IMR-90 (cell line): ENCODE data around the gene MAPRE2. TPM values are rescaled to one million over a fixed set of nuclear protein-coding genes. Genes with fewer than 3 reads are reported as not detected.

Source experiments
- ATAC-seq: fragments of 200-7000 bp; cut with Tn5 transposase; 2 replicates; pipeline ENCODE4 v1.9.1; 2020; ENCODE audit warnings: low read depth, mild to moderate bottlenecking, moderate library complexity
- BruUV-seq: library from RNA; stranded (reverse); fragments of 400-500 nt; replicated peaks from 2 replicates; lab custom pipeline; 2021; lab: Mats Ljungman, UMichigan
- CTCF ChIA-PET: fragments of 300-600 bp; formaldehyde crosslinking; extraction: SDS; loops from one replicate; lab custom pipeline; 2021; ENCODE audit warnings: antibody characterized with exemption; lab: Yijun Ruan, JAX
- POLR2A ChIA-PET: fragments of 300-600 bp; sonication (Branson Sonifier 250); formaldehyde crosslinking; loops from one replicate; lab custom pipeline; 2022; ENCODE audit warnings: antibody characterized with exemption; ENCODE audit not compliant: unreplicated experiment; lab: Charles Lee
- DNase-seq: peaks from one replicate; pipeline ENCODE4 v3.0.0; 2013
- H2AFZ ChIP-seq: replicated peaks from 2 replicates; pipeline ENCODE3; 2013; ENCODE audit warnings: low read length, mild to moderate bottlenecking; ENCODE audit not compliant: poor library complexity
- H2AK5ac ChIP-seq: 2 replicates; pipeline ENCODE4 v1.6.1; 2013; ENCODE audit warnings: low read depth, low read length, inconsistent platforms
- H2AK9ac ChIP-seq: replicated peaks from 2 replicates; pipeline ENCODE3; 2013; ENCODE audit warnings: mild to moderate bottlenecking, low read depth, low read length, moderate library complexity; ENCODE audit not compliant: poor library complexity
- H2BK120ac ChIP-seq: 2 replicates; pipeline ENCODE4 v1.6.1; 2013; ENCODE audit warnings: low read depth, low read length, inconsistent platforms
- H2BK15ac ChIP-seq: 3 replicates; pipeline ENCODE4 v1.6.1; 2013; ENCODE audit warnings: low read depth, low read length, inconsistent platforms
- H2BK20ac ChIP-seq: 2 replicates; pipeline ENCODE4 v1.6.1; 2013; ENCODE audit warnings: low read depth, mild to moderate bottlenecking, inconsistent platforms, low read length, moderate library complexity
- H2BK5ac ChIP-seq: 2 replicates; pipeline ENCODE4 v1.6.1; 2013; ENCODE audit warnings: mild to moderate bottlenecking, low read depth, low read length, inconsistent platforms; ENCODE audit not compliant: poor library complexity, severe bottlenecking
- H3K14ac ChIP-seq: replicated peaks from 2 replicates; pipeline ENCODE4 v1.6.1; 2013; ENCODE audit warnings: low read depth, low read length, inconsistent platforms
- H3K18ac ChIP-seq: 2 replicates; pipeline ENCODE4 v1.6.1; 2013; ENCODE audit warnings: low read depth, low read length, control low read depth
- H3K23ac ChIP-seq: 2 replicates; pipeline ENCODE4 v1.6.1; 2013; ENCODE audit warnings: low read depth, low read length, inconsistent platforms
- H3K27ac ChIP-seq: 2 replicates; pipeline ENCODE4 v1.5.1; 2013; ENCODE audit warnings: mild to moderate bottlenecking, control low read depth, low read length; ENCODE audit not compliant: insufficient read depth
- H3K27me3 ChIP-seq: 2 replicates; pipeline ENCODE4 v1.6.1; 2013; ENCODE audit warnings: low read length; ENCODE audit not compliant: control insufficient read depth, insufficient read depth
- H3K36me3 ChIP-seq: 2 replicates; pipeline ENCODE4 v1.6.1; 2013; ENCODE audit warnings: low read length, mixed read lengths; ENCODE audit not compliant: control insufficient read depth, insufficient read depth
- H3K4ac ChIP-seq: 2 replicates; pipeline ENCODE4 v1.6.1; 2013; ENCODE audit warnings: low read depth, low read length, inconsistent platforms
- H3K4me1 ChIP-seq: 2 replicates; pipeline ENCODE4 v1.6.1; 2013; ENCODE audit warnings: low read length, mixed read lengths; ENCODE audit not compliant: control insufficient read depth, insufficient read depth
- H3K4me2 ChIP-seq: 2 replicates; pipeline ENCODE4 v1.6.1; 2013; ENCODE audit warnings: low read depth, mild to moderate bottlenecking, control low read depth, low read length, moderate library complexity
- H3K4me3 ChIP-seq: 2 replicates; pipeline ENCODE4 v1.5.1; 2013; ENCODE audit warnings: low read depth, mild to moderate bottlenecking, control low read depth, low read length, moderate library complexity; ENCODE audit not compliant: insufficient read depth
- H3K56ac ChIP-seq: 2 replicates; pipeline ENCODE4 v1.6.1; 2013; ENCODE audit warnings: low read length, inconsistent platforms; ENCODE audit not compliant: insufficient read depth; ENCODE audit errors: extremely low read depth
- H3K79me1 ChIP-seq, 2 experiments: 2 replicates each; pipeline ENCODE4 v1.6.1; 2013; ENCODE audit warnings: low read length in 2 of 2, inconsistent platforms in 1 of 2, low read depth in 1 of 2
- H3K9ac ChIP-seq: 2 replicates; pipeline ENCODE4 v1.6.1; 2013; ENCODE audit warnings: low read depth, low read length, control low read depth
- H3K9me1 ChIP-seq: 2 replicates; pipeline ENCODE4 v1.6.1; 2013; ENCODE audit warnings: low read length, inconsistent platforms; ENCODE audit not compliant: insufficient read depth
- H3K9me3 ChIP-seq: 2 replicates; pipeline ENCODE4 v1.6.1; 2013; ENCODE audit warnings: low read length; ENCODE audit not compliant: control insufficient read depth, insufficient read depth
- H4K20me1 ChIP-seq: 2 replicates; pipeline ENCODE4 v1.6.1; 2013; ENCODE audit warnings: low read length, inconsistent platforms; ENCODE audit not compliant: insufficient read depth
- H4K5ac ChIP-seq: 2 replicates; pipeline ENCODE4 v1.6.1; 2013; ENCODE audit warnings: mild to moderate bottlenecking, low read depth, low read length, control low read depth
- H4K8ac ChIP-seq, 2 experiments: 2 replicates each; pipeline ENCODE4 v1.6.1; 2013; ENCODE audit warnings: low read depth in 2 of 2, low read length in 2 of 2, control low read depth in 1 of 2, inconsistent platforms in 1 of 2
- H4K91ac ChIP-seq: 2 replicates; pipeline ENCODE4 v1.6.1; 2013; ENCODE audit warnings: low read depth, low read length, inconsistent platforms; ENCODE audit not compliant: insufficient read depth
- BHLHE40 ChIP-seq: fragments of 150-350 bp; IDR thresholded peaks from 2 replicates; pipeline ENCODE4 v1.6.1; 2016; ENCODE audit warnings: mild to moderate bottlenecking, low read depth, low read length
- CHD1 ChIP-seq: IDR thresholded peaks from 2 replicates; pipeline ENCODE4 v1.6.1; 2012; ENCODE audit warnings: low read depth, low read length, improper control_type of control experiment
- FOS ChIP-seq: fragments of 150-350 bp; IDR thresholded peaks from 2 replicates; pipeline ENCODE4 v1.6.1; 2016; ENCODE audit warnings: low read depth, low read length
- MAFK ChIP-seq: IDR thresholded peaks from 2 replicates; pipeline ENCODE4 v1.6.1; 2012; ENCODE audit warnings: low read depth, low read length, improper control_type of control experiment
- MAZ ChIP-seq: IDR thresholded peaks from 2 replicates; pipeline ENCODE4 v1.6.1; 2012; ENCODE audit warnings: low read depth, mild to moderate bottlenecking, low read length, improper control_type of control experiment, moderate library complexity, borderline replicate concordance
- MXI1 ChIP-seq: IDR thresholded peaks from 2 replicates; pipeline ENCODE4 v1.6.1; 2012; ENCODE audit warnings: low read depth, mild to moderate bottlenecking, low read length, moderate library complexity, borderline replicate concordance
- RFX5 ChIP-seq: IDR thresholded peaks from 2 replicates; pipeline ENCODE4 v1.8.0; 2012; ENCODE audit warnings: low read depth, mild to moderate bottlenecking, low read length, moderate library complexity
- SMC3 ChIP-seq: fragments of 150-350 bp; IDR thresholded peaks from 2 replicates; pipeline ENCODE4 v1.6.1; 2016; ENCODE audit warnings: low read depth, mild to moderate bottlenecking, antibody characterized with exemption, low read length, moderate library complexity
- WGBS, 2 experiments: methylation state at CpG; one replicate each; pipeline versions ENCODE4 v1.1.5 to v1.1.7; 2013; ENCODE audit warnings: missing lambda C conversion rate in 2 of 2; ENCODE audit not compliant: insufficient read length in 1 of 2; ENCODE audit errors: extremely low coverage in 2 of 2; 5-methylcytosine and 5-hydroxymethylcytosine counted together
- dilution Hi-C: fragments of 300-500 bp; cut with HindIII; formaldehyde crosslinking; loops from one replicate; pipeline ENCODE4 v1.14.3; 2018; ENCODE audit warnings: low sequenced_read_pairs; ENCODE audit not compliant: unreplicated experiment
- in situ Hi-C: fragments of 300-500 bp; cut with MboI; formaldehyde crosslinking; loops from 3 replicates; pipeline ENCODE4 v1.14.3; 2019; ENCODE audit warnings: low sequenced_read_pairs, inconsistent platforms, mixed read lengths
- intact Hi-C: fragments of 100-400 bp; cut with micrococcal nuclease; formaldehyde crosslinking; loops from 2 replicates; pipeline ENCODE4 v1.10.0; 2022
- polyA plus RNA-seq, 3 experiments: library from polyadenylated mRNA; depleted of rRNA; stranded (reverse); fragments of >200 nt; gene quantifications; 2 replicates each; pipeline ENCODE4 v1.2.3, GENCODE V29; 2012; ENCODE audit warnings: low replicate concordance in 1 of 3
- total RNA-seq: library from RNA; depleted of rRNA; stranded (reverse); fragments of >200 nt; gene quantifications from 2 replicates; pipeline ENCODE4 v1.2.3, GENCODE V29; 2012
- TF ChIP-seq, protein P1 (sequence below): fragments of 150-350 bp; IDR thresholded peaks from 2 replicates; pipeline ENCODE4 v1.6.1; 2017; ENCODE audit warnings: mild to moderate bottlenecking, antibody characterized with exemption, low read length, low read depth
- TF ChIP-seq, protein P2 (sequence below): fragments of 150-350 bp; IDR thresholded peaks from 2 replicates; pipeline ENCODE4 v1.6.1; 2016; ENCODE audit warnings: low read depth, mild to moderate bottlenecking, low read length, moderate library complexity, borderline replicate concordance

The MAPRE2 gene
- total and polyA plus RNA-seq, 2 of the 4 experiments (the other 2 are of a cell fraction) = 19.6 to 23.8 TPM

DNA sequence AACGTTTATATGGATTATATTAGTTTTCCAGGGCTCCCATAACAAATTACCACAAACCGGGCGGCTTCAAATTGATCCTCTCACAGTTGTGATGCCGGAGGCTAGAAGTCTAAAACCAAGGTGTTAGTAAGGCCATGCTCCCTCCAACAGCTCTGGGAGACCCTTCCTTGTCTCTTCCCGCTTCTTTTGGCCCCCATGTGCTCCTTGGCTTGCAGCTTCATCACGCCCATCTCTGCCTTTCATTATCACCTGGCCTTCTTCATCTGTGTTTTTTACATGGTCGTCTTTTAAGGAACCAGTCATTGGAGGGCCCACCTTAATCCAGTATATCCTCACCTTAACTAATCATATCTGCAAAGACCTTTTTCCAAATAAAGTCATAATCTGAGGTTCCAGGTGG lies 13.9 kb downstream of the MAPRE2 start:
- DNase-seq = no peak
- Histone ChIP-seq H2AK9ac (no peak overlapping the region), H2AFZ (no peak overlapping the region), H3K4me3 (no peak overlapping the region), H3K18ac (no peak overlapping the region), H3K36me3 (no peaks in the 10 kb centered on the region), H3K9me1 (peaks cover 6% of the 10 kb centered on the region), H2BK15ac (no peak overlapping the region), H3K4ac (no peak overlapping the region), H3K79me1 (peaks cover 8 to 18% of the 10 kb centered on the region in 2 experiments), H2AK5ac (no peak overlapping the region), H3K9me3 (no peaks in the 10 kb centered on the region), H3K14ac (no peak overlapping the region), H2BK5ac (no peak overlapping the region), H2BK120ac (no peak overlapping the region), H2BK20ac (no peak overlapping the region), H4K91ac (no peak overlapping the region), H3K9ac (no peak overlapping the region), H3K56ac (no peak overlapping the region), H3K23ac (no peak overlapping the region), H4K5ac (no peak overlapping the region), H3K4me2 (no peak overlapping the region), H3K27ac (no peak overlapping the region), H3K27me3 (no peaks in the 10 kb centered on the region), H4K20me1 (no peaks in the 10 kb centered on the region), H4K8ac (no peak overlapping the region), H3K4me1 (peaks cover 7% of the 10 kb centered on the region)
- in situ Hi-C loops (no loop called here), intact Hi-C loops (no loop called here), dilution Hi-C loops (no loop called here)
- TF ChIP-seq MAZ = no peak
- TF ChIP-seq MXI1 = no peak
- TF ChIP-seq RFX5 = no peak
- TF ChIP-seq MAFK = no peak
- no peak for TF ChIP-seq CHD1
- TF ChIP-seq FOS = no peak
- TF ChIP-seq, protein P1, sequence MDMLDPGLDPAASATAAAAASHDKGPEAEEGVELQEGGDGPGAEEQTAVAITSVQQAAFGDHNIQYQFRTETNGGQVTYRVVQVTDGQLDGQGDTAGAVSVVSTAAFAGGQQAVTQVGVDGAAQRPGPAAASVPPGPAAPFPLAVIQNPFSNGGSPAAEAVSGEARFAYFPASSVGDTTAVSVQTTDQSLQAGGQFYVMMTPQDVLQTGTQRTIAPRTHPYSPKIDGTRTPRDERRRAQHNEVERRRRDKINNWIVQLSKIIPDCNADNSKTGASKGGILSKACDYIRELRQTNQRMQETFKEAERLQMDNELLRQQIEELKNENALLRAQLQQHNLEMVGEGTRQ = no peak
- TF ChIP-seq BHLHE40 = no peak
- TF ChIP-seq, protein P2, sequence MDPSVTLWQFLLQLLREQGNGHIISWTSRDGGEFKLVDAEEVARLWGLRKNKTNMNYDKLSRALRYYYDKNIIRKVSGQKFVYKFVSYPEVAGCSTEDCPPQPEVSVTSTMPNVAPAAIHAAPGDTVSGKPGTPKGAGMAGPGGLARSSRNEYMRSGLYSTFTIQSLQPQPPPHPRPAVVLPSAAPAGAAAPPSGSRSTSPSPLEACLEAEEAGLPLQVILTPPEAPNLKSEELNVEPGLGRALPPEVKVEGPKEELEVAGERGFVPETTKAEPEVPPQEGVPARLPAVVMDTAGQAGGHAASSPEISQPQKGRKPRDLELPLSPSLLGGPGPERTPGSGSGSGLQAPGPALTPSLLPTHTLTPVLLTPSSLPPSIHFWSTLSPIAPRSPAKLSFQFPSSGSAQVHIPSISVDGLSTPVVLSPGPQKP = no peak
- no peak for TF ChIP-seq SMC3
- WGBS, 2 experiments = 83% methylated on average over 2 of the region's 7 CpGs; no CpG with 5 or more reads in 1 of the 2 experiments
- ATAC-seq = no peak
- no TSS peak for BruUV-seq
- ChIA-PET CTCF (no interaction called here), POLR2A (no interaction called here)
